HG03060 (cell line): Measurements from ENCODE around the gene ADGRE3.

Experiments used
- ATAC-seq: cut with Tn5 transposase; IDR thresholded peaks from one replicate; pipeline ENCODE4 v1.9.1; 2021; ENCODE audit warnings: low read depth, moderate number of reproducible peaks; ENCODE audit not compliant: unreplicated experiment

Gene ADGRE3, protein sequence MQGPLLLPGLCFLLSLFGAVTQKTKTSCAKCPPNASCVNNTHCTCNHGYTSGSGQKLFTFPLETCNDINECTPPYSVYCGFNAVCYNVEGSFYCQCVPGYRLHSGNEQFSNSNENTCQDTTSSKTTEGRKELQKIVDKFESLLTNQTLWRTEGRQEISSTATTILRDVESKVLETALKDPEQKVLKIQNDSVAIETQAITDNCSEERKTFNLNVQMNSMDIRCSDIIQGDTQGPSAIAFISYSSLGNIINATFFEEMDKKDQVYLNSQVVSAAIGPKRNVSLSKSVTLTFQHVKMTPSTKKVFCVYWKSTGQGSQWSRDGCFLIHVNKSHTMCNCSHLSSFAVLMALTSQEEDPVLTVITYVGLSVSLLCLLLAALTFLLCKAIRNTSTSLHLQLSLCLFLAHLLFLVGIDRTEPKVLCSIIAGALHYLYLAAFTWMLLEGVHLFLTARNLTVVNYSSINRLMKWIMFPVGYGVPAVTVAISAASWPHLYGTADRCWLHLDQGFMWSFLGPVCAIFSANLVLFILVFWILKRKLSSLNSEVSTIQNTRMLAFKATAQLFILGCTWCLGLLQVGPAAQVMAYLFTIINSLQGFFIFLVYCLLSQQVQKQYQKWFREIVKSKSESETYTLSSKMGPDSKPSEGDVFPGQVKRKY

DNA sequence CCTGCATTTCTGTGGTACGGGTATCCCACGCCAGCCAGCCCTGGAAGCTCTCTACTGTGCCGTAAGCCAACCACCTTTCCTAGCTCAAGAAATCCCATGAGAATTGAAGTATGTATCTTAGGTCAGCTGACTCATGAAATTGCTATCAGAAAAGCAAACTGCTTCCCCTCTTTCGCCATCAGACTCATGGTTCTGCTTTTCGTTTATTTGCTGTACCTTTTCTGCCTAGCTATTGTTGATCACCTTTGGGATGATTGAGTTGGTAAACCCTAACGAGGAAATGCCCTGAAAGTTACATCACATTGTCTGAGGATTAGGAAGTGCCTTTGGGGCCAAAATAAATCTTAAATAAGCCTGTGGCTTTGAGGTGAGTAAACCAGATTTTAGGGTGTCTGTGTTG lies at the start of gene ADGRE3:
ADGRE3 (minus strand) TSS at position 81 of the 400 bp plus-strand sequence; CDS start at position 7, 74 bp downstream.
- no peak for ATAC-seq

DNA sequence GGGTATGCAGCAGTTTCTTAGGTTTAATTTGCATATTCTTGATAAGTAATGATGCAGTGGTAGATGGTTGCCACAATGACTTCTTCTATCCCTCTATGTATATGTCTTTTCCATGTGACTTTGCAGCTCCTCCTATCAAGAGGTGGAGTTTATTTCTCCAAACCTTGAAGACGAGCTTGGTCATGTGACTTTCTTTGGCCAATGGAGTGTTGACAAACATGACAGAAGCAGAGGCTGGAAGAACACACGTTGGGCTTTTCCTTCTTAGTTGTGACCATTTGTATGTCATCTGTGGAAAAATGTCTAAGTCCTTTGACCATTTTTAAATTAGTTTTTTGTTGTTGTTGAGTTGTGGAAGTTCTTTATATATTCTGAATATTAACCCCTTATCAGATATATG lies 47.5 kb upstream of the ADGRE3 start:
- ATAC-seq = no peak

DNA sequence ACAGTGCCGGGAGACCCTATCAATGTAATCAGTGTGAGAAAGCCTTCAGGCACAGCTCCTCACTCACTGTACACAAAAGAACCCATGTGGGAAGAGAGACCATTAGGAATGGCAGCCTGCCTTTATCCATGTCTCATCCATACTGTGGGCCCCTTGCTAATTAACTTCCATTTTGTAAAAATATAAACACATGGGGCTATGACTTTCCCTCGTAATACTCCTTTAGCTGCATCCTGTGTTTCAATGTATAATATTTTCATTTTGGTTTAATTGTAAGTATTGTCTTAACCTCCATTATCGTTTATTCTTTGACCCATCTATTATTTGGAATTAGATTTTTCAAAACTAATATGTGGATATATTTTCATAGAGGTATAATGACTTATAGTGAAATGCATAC lies 44.5 kb upstream of the ADGRE3 start:
- no peak for ATAC-seq

DNA sequence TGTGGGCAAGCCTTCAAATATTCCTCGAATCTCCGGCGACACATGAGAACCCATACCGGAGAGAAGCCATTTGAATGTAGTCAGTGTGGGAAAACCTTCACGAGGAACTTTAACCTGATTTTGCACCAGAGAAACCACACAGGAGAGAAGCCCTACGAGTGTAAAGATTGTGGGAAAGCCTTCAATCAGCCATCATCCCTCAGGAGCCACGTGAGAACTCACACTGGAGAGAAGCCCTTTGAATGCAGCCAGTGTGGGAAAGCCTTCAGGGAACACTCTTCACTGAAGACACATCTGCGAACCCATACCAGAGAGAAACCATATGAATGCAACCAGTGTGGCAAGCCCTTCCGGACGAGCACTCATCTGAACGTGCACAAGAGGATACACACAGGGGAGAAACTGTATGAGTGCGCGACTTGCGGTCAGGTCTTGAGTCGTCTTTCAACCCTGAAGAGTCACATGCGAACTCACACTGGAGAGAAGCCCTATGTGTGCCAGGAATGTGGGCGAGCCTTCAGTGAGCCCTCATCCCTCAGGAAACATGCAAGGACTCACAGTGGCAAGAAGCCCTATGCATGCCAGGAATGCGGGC lies 44.0 kb upstream of the ADGRE3 start:
- ATAC-seq = no peak

DNA sequence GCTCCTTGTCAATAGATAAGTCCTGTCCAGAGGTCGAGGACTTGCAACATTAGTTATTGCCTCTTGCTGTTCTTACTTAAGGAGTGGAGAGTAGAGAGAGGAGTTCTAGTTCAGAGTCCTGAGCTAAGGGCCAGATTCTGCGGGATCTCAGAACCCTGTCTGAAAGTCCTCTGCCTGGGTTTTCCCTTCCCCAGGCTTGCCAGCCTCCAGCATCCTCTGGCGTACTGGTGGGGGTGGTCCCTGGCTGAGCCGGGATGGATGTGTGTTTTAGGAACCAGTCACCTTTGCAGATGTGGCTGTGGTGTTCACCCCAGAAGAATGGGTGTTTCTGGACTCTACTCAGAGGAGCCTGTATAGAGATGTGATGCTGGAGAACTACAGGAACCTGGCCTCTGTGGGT lies 41.2 kb upstream of the ADGRE3 start:
- ATAC-seq = no peak

DNA sequence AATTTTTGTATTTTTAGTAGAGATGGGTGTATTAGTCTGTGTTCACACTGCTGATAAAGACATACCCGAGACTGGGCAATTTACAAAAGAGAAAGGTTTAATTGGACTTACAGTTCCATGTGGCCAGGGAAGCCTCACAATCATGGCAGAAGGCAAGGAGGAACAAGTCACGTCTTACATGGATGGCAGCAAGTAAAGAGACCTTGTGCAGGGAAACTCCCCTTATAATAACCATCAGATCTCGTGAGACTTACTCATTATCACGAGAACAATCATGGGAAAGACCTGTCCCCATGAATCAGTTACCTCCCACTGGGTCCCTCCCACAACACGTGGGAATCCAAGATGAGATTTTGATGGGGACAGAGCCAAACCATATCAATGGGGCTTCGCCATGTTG lies 29.8 kb upstream of the ADGRE3 start:
- no peak for ATAC-seq

DNA sequence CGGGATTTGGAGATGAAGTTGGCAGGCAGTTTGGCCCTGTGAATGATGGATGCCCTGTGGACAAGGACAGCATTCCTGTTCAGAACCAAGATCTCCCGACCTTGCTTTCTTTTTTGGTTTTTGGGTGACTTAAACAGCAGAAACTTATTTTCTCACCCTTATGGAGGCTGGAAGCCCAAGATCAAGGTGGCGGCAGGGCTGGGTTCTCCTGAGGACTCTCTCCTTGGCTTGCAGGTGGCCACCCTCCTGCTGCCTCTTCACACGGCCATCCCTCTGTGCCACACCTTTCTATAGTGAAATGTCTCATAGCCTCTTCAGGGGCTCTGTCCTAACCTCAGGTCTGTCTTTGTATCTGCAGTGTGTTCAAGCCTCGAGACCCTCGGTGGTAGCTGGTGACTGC lies 29.2 kb upstream of the ADGRE3 start:
- no peak for ATAC-seq

DNA sequence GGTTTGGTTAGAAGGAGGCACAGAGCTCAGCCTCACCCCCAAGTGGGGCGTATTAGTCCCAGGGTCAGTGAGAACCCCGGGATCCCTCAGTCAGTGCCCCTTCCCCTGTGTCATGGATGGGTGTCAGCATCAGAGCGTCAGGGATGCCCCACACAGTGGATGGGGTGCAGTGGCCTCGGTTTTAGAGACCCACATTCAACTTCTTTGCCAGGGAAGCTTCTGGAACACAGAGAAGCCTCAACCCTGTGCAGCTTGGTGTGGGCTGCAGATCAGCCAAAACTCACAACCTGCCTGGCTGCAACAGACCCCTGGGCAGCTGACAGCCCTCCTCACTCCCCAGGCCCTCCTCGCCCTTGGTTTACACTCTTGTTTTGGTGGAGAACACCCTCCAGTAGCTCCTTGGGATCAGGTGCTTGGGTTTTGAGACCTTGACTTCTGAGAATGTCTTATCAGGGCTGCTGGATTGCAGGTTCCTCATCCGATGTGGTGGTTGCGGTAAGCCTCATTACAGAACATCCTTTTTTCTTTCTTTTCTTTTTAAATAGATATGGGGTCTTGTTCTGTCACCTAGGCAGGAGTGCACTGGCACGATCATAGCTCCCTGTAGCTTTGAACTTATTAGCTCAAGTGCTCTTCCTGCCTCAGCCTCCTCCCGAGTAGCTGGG lies 26.2 kb upstream of the ADGRE3 start:
- ATAC-seq = no peak

DNA sequence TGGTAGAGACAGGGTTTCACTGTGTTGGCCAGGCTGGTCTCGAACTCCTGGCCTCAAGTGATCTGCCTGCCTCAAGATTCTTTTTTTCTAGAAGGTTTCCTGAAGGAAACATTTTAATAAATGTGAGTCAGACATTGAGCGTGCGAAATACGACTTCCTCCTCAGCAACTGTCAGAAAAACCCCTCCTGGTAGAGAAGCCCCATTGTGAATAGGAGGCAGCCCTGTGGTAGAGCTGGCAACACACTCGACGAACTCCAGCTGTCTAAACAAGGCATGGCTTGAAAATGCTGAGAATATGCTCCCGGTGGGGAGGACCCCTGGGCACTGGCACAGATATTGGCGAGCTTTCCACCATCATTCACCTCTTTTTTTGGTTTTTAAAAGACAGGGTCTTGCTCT lies 25.0 kb upstream of the ADGRE3 start:
- no peak for ATAC-seq

DNA sequence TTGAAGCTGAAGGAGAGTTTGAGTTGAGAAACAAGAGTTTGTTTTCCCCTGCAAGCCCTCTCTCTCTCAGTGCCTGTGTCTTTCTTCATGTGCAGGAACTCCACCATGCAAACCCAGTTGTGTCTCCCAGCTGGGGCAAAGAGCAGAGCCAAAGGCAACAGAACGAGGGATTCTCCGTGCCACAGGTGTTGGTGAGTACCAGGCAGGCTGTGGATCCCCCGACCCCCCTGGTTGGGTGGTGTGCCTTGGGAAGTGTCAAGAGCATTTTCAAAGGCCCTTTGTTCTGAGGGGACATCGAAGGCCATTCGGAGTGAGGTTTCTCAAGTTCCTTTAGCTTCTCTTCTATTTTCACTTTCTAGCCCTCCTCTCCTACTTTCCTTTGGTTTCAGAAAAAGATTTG lies 20.8 kb upstream of the ADGRE3 start:
- ATAC-seq = no peak

DNA sequence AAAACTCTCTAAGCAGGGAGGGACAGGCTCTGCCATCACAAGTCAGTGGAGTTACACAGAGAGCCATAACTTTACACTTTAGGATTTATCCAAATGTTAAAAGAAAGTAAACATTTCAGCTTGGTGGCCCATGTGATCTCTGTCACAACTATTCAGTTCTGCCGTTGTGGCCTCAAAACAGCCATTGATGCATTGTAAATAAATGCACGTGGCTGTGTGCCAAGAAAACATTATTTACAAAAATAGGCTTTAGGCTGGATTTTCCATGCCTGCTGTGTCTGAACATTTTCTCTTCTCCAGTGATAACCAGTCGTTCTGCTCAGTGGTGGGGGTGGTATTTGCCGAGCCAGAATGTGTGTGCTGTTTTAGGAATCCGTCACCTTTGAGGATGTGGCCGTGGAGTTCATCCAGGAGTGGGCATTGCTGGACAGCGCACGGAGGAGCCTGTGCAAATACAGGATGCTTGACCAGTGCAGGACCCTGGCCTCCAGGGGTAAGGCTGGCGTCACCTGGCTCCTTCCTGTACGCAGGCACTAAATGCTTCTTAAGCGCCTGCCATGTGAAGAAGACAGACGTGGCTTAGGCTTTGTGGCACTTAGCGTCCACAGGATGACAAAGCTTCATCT lies 20.1 kb upstream of the ADGRE3 start:
- no peak for ATAC-seq

DNA sequence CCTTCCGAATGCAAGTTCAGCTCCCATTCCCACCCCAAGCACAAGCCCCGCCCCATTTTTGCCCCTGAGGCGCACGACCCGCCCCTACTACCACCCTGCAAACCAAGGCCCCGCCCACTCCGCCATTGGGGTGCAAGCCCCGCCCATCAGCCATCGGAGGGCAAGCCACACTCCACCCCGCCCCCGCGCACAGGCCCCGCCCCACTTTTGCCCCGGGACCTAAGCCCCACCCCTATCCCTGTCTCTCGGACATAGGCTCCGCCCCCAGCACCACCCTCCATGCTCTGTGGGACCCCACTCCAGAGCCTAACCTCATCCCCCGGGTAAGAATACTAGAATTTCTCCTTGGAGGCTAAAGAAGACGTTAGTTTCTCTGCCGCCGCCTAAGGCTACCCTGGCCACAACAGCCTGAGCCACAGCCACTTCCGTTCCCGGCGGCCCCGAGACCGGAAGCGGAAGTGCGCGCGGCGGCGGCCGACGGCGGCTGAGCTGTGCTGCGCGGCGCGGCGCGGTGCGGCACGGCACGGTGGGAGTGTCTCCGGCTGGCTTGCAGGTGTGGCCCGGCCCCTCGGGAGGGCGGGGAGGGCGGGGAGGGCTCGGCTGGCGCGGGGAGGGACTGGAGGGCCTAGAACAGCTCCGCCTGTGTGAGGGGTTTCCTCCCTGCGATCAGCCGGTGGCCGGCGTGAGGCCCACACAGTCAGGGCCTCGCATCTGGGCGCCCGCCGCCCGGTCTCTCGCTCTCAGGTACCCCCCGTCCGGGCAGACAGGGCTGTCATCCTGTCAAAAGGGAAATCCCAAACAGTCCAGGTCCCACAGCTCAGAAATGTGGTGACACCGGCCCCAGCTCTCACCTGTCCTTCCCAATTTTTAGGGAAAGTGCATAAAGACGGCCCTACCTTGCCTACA lies 15.2 kb upstream of the ADGRE3 start, which contains the start of gene ZNF333:
ZNF333 (plus strand) TSS at position 451 of the 906 bp plus-strand sequence. CDS start 3,444 bp downstream, outside the sequence.
- ATAC-seq = peak; percentile 55

DNA sequence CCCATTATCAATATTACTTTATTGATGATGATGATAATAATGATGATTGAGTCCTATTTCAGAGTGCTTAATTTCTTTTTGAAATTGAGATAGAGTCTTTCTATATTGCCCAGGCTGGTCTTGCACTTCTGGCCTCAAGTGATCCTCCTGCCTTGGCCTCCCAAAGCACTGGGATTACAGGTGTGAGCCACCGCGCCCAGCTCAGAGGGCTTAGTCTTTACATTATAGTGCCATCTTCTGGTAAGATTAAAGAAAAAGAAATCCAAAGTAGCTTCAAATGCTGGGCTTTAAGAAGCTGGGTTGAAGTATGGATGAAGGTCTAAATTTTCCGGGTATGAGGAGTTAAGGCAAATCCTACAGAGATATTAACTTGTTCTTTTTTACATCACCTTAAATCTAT lies 11.8 kb upstream of the ADGRE3 start:
- no peak for ATAC-seq

DNA sequence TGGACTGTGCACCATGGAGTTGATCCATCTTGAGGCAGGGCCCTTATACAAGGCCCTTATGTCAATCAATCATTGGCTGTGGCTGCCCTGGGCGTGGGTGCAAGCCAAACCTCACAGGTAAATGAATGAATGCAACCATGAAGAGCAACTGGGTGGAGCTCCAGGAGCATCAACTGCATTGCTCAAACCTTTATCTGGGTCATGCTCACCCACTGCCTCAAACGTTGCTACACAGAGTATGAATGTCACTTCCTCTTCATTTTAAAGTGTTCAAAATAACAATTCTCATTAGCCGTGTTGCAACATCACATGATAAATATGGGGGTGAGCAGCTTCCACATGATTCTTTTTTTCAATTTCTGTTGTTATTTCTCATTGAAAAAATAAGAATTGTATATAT lies 8.8 kb upstream of the ADGRE3 start:
- no peak for ATAC-seq

DNA sequence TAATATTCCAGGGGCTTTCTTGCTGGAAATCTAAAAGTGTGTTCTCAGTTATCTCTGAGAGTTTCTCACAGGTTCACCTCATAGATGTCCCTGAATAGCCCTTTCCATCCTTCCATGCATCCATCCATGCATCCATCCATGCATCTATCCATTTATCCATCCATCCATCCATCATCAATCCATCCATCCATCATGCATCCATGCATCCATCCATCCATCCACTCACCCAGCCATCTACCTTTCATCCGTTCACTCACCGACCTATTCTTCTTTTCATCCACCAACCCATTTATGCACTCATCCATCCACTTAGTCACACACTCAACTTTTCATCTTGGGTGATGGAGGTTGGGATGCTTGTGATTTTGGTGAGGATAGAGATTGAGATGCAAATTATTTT lies 7.4 kb upstream of the ADGRE3 start:
- no peak for ATAC-seq

DNA sequence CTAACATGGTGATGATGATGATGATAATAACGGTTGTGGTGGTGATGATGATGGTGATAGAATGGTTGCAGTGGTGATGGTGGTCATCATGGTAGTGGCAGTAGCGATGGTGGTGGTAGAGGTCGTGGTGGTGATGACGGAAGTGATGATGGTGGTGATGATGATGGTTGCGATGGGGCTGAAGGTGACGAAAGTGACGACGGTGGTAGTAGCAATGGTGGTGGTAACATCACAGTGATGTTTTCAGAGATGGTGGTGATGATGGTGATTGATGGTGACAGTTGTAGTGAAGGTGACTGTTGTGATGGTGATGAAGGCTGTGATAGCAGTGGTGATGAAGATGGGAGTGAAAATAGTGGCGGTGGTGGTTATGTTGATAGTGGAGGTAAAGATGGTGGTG lies 3.6 kb upstream of the ADGRE3 start:
- ATAC-seq = no peak

DNA sequence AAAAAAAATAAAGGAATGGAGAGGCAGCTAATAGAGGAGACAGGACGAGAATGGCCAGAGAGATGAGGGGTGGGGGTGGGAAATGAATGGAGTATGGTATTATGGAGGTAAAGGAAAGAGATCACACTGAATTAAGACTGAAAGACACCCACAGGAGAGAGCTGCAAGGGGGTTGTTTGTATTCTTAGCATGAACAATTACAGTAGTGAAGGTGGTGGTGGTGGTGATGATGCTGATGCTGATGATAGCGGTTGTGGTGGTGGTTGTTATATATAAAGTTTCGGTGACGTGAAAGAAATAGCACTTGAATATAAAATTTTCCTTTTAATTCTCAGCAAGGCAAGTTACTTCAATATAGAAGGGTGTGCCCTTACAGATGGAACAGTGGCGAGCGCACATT lies 2.8 kb upstream of the ADGRE3 start:
- ATAC-seq = no peak

DNA sequence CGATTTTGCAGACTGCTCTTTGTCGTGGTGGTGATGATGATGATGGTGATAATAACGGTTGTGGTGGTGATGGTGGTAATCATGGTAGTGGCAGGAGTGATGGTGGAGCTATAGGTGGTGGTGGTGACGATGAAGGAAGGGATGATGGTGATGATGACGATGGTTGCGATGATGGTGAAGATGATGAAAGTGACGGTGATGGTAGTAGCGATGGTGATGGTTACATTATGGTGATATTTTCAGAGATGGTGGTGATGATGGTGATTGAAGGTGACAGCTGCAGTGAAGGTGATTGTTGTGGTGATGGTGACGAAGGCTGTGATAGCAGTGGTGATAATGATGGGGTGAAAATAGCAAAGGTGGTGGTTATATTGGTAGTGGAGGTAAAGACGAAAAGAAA lies 2.1 kb upstream of the ADGRE3 start:
- no peak for ATAC-seq

DNA sequence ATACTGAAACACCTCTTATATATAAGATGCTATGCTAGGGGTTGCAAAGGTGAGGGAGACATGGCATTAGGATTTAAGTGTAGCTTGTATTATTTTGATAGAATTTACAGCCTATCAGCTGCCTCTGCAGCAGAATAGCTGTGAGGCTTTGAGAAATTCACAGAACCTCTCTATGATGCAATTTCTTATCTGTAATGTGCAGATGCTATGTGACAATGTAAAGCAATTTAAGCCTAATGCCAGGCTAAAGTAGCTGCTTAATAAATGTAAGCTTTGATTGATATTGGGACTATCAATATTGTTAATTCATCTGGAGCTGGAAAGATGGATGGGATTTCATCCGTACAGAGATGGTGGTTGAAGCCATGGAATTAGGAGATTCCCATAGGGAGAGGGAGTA lies 1.6 kb downstream of the ADGRE3 start:
- no peak for ATAC-seq
